IMR-90 (cell line): ENCODE data around the gene RIC8A.

Experiments used
- CEBPB ChIP-seq: IDR thresholded peaks from 2 replicates; pipeline ENCODE4 v1.6.1; 2012; ENCODE audit warnings: low read depth, low read length, improper control_type of control experiment
- FOS ChIP-seq: fragments of 150-350 bp; IDR thresholded peaks from 2 replicates; pipeline ENCODE4 v1.6.1; 2016; ENCODE audit warnings: low read depth, low read length
- MAZ ChIP-seq: IDR thresholded peaks from 2 replicates; pipeline ENCODE4 v1.6.1; 2012; ENCODE audit warnings: low read depth, mild to moderate bottlenecking, low read length, improper control_type of control experiment, moderate library complexity, borderline replicate concordance
- MXI1 ChIP-seq: IDR thresholded peaks from 2 replicates; pipeline ENCODE4 v1.6.1; 2012; ENCODE audit warnings: low read depth, mild to moderate bottlenecking, low read length, moderate library complexity, borderline replicate concordance
- NFE2L2 ChIP-seq: fragments of 150-350 bp; IDR thresholded peaks from 2 replicates; pipeline ENCODE4 v1.6.1; 2016; ENCODE audit warnings: low read depth, mild to moderate bottlenecking, low read length
- POLR2A ChIP-seq: IDR thresholded peaks from 2 replicates; pipeline ENCODE4 v1.6.1; 2012; ENCODE audit warnings: mild to moderate bottlenecking, low read depth, low read length
- RAD21 ChIP-seq: IDR thresholded peaks from 2 replicates; pipeline ENCODE4 v1.6.1; 2012; ENCODE audit warnings: low read length, improper control_type of control experiment
- RCOR1 ChIP-seq: IDR thresholded peaks from 2 replicates; pipeline ENCODE4 v1.6.1; 2012; ENCODE audit warnings: mild to moderate bottlenecking, low read length, improper control_type of control experiment; ENCODE audit not compliant: insufficient replicate concordance
- SMC3 ChIP-seq: fragments of 150-350 bp; IDR thresholded peaks from 2 replicates; pipeline ENCODE4 v1.6.1; 2016; ENCODE audit warnings: low read depth, mild to moderate bottlenecking, antibody characterized with exemption, low read length, moderate library complexity
- TF ChIP-seq, protein P1 (sequence below): conservative IDR thresholded peaks from 2 replicates; pipeline ENCODE4 v1.5.1; 2012; ENCODE audit warnings: mild to moderate bottlenecking, low read depth, low read length, improper control_type of control experiment
- TF ChIP-seq, protein P2 (sequence below): fragments of 150-350 bp; IDR thresholded peaks from 2 replicates; pipeline ENCODE4 v1.6.1; 2017; ENCODE audit warnings: mild to moderate bottlenecking, antibody characterized with exemption, low read length, low read depth

DNA sequence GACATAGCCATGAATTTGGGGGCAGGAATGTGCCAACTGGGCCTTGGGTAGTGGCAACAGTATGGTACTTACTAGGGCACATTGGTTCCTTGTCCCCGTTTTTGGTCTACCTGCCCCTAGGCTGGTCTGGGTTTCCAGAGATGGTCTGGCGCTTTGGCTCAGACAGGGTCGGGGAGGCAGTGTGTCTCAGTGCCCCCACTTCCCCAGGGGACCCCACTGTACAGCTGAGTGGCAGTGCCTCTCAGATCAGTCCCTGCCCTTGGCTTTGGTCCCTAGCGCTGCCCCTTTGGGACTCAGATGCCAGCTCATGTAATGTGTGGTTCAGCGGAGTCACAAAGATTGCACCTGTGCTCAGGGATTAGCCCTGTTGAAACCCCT is 3.3 kb downstream of the RIC8A start:
- TF ChIP-seq, protein P1, sequence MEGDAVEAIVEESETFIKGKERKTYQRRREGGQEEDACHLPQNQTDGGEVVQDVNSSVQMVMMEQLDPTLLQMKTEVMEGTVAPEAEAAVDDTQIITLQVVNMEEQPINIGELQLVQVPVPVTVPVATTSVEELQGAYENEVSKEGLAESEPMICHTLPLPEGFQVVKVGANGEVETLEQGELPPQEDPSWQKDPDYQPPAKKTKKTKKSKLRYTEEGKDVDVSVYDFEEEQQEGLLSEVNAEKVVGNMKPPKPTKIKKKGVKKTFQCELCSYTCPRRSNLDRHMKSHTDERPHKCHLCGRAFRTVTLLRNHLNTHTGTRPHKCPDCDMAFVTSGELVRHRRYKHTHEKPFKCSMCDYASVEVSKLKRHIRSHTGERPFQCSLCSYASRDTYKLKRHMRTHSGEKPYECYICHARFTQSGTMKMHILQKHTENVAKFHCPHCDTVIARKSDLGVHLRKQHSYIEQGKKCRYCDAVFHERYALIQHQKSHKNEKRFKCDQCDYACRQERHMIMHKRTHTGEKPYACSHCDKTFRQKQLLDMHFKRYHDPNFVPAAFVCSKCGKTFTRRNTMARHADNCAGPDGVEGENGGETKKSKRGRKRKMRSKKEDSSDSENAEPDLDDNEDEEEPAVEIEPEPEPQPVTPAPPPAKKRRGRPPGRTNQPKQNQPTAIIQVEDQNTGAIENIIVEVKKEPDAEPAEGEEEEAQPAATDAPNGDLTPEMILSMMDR = no peak
- TF ChIP-seq, protein P2, sequence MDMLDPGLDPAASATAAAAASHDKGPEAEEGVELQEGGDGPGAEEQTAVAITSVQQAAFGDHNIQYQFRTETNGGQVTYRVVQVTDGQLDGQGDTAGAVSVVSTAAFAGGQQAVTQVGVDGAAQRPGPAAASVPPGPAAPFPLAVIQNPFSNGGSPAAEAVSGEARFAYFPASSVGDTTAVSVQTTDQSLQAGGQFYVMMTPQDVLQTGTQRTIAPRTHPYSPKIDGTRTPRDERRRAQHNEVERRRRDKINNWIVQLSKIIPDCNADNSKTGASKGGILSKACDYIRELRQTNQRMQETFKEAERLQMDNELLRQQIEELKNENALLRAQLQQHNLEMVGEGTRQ = no peak
- TF ChIP-seq MAZ (no peak), POLR2A (no peak), FOS (no peak), NFE2L2 (no peak), RAD21 (no peak), CEBPB (no peak), SMC3 (no peak), MXI1 (no peak), RCOR1 (no peak)
